ENCODE measurements around the gene OR2AP1. TPM values are rescaled to one million over a fixed set of nuclear protein-coding genes. Genes with fewer than 3 reads are reported as not detected.
"Not testable (repeated sequence)": the region's sequence is repeated elsewhere in the genome, so short reads cannot be mapped to it uniquely, and the experiment has no call there.

The OR2AP1 gene
- total RNA-seq: not detected
- long read RNA-seq: 0 reads

DNA sequence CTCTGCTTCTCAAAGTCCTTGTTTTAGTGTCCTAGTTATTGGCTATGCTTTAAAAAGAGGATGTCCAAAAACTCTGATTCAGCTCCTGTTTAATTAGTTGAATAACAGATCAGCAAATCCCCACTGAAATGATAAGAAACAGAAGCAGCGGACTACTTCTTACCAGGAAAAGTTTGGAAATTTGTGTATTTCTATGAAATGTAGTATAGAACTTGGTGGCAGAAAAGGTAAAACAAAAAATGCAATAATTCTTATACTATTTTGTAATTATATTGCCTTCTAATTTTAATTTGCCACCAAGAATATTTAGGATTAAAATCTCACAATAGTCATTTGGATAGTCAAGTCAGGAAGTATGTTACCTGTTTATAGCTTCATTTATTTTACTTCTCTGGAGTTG lies at the start of gene OR2AP1:
Gene OR2AP1, plus strand, starts transcription at position 301 of the 400 bp plus-strand sequence. CDS start 1,947 bp downstream, outside the sequence.
- intact Hi-C loops (cut with DNase I): no loop called here
- no peak for DNase-seq (ENCODE audit: low spot score)

DNA sequence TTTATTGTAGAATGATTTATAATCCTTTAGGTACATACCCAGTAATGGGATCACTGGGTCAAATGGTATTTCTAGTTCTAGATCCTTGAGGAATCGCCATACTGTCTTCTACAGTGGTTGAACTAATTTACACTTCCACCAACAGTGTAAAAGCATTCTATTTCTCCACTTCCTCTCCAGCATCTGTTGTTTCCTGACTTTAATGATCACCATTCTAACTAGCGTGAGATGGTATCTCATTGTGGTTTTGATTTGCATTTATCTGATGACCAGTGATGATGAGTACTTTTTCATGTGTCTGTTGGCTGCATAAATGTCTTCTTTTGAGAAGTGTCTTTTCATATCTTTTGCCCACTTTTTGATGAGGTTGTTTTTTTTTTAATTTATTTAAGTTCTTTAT lies 24.0 kb upstream of the OR2AP1 start:
- DNase-seq (ENCODE audit: low spot score); intact Hi-C loops (cut with DNase I): not testable (repeated sequence)

DNA sequence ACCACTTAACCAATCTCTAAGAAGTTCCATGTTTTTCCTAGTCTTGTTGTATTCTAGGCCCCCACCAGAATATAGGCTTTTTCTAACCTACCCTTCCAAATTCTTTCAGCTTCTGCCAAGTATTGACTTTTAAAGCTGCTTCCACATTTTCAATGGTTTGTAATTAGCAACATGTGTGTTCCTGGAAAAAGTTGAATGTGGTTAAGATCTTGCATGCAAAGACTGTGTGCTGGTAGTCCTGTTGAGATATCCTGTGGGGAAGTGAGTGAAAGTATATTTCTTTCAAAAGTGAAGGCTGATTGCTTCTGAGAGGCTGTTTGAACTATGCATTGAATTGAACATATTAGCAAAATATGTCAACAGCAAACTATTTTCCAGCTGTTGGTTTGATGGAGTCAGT lies 23.5 kb upstream of the OR2AP1 start:
- intact Hi-C loops (cut with DNase I): no loop called here
- no peak for DNase-seq (ENCODE audit: low spot score)

DNA sequence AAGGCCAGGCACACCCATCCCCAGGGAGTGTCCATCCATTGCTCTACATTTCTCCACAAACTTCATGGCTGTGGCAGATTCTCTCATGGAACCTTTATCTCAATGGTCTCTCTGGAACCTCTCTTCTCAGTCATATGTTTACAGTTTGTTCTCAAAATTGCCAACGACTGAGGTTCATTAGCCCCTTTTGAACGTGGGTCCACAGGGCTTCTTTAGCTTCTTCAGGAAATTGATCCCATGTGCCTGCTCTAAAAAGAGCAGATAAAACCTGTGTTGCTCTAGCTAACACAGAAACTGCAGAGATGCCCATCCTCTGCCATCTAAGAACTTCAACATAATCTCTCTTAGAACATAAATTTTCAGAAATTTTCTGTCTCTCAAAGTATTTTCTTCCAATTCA lies 23.0 kb upstream of the OR2AP1 start, which contains the start of gene OR6C4:
Gene OR6C4, plus strand, starts transcription at position 301 of the 400 bp plus-strand sequence. CDS start 1,625 bp downstream, outside the sequence.
- intact Hi-C loops (cut with DNase I): no loop called here
- no peak for DNase-seq (ENCODE audit: low spot score)

DNA sequence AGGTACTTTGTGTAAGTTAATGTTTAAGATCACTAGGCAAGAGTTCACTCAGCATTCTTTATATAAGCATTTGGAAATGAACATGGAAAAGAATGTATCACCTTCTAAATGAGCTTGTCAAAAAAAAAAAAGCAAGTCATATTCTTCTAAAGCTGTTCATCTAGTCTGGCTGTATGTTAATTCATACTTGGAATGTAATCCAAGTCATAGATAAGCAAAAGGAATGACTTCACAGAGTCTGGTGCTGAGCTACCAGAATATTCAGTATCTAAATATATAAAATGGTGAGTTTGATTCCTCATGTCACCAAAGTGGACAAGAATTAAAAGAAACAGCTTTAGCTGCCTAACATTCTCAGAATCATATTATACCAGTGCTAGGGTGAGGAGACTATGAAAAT lies 18.0 kb upstream of the OR2AP1 start:
- intact Hi-C loops (cut with DNase I): no loop called here
- no peak for DNase-seq (ENCODE audit: low spot score)

DNA sequence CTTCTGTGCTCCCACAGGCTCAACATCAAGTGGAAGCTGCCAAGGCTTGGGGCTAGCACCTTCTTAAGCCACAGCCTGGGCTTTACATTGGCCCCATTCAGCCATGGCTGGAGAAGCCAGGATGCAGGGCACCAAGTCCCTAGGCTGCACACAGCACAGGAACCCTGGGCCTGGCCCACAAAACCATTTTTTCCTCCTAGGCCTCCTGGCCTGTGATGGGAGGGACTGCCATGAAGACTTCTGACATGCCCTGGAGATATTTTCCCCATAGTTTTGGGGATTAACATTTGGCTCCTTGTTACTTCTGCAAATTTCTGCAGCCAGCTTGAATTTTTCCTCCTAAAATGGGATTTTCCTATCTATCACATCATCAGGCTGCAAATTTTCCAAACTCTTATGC lies 2.2 kb upstream of the OR2AP1 start:
- DNase-seq (ENCODE audit: low spot score); intact Hi-C loops (cut with DNase I): not testable (repeated sequence)

DNA sequence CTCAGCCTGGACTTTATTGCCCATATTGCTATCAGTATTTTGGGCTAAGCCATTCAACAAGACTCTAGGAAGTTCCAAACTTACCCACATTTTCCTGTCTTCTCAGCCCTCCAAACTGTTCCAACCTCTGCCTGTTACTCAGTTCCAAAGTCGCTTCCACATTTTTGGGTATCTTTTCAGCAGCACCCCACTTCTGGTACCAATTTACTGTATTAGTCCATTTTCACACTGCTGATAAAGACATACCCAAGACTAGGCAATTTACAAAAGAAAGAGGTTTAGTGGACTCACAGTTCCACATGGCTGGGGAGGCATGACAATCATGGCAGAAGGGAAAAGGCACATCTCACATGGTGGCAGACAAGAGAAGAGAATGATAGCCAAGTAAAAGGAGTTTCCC lies 1.6 kb upstream of the OR2AP1 start:
- intact Hi-C loops (cut with DNase I); DNase-seq (ENCODE audit: low spot score): not testable (repeated sequence)

DNA sequence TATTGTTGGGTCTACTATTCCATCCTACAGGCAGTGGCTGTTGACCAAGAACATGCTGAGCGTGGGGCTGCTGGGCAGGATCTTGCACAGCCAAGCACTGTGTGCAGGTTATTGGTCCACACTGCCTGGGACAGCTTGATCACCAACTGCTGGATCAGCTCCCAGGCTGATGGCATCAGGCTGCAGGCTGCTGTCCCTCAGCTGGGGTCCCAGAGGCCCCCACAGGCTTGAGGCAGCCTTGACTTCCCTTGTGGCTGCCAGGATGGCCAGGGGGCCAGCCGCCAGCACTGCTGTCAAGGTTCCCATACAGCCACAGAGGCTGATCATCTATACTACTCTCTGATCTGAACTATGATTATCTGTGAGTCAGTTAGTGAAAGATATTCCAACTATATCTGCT lies 9.8 kb downstream of the OR2AP1 start:
- no peak for DNase-seq (ENCODE audit: low spot score)
- intact Hi-C loops (cut with DNase I): no loop called here

DNA sequence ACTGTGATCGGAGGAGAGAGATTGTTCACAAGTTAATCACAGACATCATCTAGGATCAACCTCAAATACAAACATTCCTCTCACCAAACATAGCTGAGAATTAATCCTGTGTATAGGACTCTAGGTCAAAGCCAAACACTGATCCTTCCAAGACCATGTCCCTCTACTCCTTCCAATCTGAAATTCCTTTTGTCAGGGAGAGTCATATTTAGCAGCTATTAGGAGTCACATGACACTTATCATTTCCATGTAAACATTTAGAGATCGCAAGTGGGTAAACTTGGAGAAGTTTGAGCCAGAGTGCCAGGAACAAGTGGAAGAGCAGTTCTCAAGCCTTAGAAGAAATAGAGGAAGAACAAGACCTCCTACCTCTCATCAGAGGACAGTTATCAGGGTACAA lies 13.5 kb downstream of the OR2AP1 start:
- DNase-seq (ENCODE audit: low spot score): no peak
- intact Hi-C loops (cut with DNase I): no loop called here

DNA sequence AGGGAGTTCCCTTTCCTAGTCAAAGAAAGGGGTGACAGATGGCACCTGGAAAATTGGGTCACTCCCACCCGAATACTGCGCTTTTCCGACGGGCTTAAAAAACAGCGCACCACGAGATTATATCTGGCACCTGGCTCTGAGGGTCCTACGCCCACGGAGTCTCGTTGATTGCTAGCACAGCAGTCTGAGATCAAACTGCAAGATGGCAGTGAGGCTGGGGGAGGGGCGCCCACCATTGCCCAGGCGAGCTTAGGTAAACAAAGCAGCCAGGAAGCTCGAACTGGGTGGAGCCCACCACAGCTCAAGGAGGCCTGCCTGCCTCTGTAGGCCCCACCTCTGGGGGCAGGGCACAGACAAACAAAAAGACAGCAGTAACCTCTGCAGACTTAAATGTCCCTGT lies 17.9 kb downstream of the OR2AP1 start:
- intact Hi-C loops (cut with DNase I); DNase-seq (ENCODE audit: low spot score): not testable (repeated sequence)

DNA sequence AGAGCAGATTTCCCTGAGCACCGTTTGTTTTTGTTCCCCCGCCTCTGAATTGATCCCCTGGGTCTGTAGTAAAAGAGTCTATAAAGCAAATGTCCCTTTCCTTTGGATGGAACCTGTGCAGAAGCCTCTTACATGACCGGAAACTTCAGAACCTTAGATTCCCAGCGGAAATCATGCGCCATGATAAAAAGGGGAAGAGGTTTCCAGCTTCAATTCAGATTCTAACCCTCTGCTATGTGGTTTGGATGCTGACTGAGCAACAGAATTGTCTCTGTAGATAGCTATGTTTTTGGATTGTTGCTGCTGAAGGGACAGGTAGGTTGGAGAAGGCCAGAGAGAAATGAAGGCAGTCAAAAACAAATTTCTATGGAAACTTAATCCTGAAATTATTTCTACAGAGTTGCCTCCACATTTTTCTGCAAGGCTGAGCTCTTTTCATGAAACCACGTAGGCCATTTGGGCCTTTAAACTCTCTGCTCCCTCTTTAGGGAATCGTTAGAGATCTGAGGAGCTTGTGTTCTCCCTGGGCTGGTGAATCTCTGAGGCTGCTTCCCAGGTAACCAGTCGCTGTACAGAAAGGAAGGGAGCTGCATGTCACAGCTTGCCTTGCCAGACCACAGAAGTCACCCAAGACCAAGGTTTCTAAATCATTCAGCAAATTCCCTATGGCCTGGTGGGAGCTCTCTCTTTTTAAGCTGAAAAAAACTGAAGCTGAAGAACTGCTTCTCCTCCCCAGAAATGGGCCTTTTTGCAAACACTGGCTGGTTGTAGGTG lies 35.7 kb downstream of the OR2AP1 start:
- intact Hi-C loops (cut with DNase I): no loop called here
- DNase-seq (ENCODE audit: low spot score): no peak

DNA sequence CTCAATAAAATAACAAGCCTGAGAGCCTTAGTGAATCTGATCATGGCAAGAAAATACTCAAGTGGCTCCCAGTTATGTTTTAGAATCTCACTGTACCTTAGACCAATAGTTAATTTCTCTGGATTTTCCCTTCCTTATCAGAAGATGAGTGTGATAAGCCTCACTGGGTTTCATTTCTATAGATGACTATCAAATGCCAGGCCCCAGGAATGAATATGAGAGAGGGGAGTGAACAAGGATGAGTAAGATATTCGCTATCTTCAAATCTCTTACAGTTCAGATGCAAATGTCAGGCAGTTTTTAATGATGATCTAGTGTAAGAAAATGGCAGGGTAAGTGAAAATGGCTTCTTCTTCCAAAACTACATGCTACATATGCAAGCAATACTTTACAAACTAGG lies 38.3 kb downstream of the OR2AP1 start:
- DNase-seq (ENCODE audit: low spot score): no peak
- intact Hi-C loops (cut with DNase I): no loop called here

DNA sequence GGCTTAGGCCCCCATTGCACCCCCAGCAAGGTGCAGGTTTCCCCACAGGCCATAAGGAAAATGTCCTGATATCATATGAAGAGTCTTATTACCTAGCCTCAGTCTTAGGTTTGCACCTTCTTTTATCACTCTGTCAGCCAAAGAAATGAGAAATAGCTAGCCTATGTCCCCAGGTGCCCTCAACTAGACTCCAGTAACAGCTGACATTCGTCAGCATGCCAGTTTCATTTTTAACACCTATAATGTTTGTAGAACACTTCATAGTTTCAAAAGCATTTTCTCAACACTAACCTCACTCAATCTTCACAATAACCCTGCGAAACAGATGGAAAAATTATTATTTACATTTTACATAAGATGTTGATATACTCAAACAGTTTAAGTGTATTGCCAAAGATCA lies 40.4 kb downstream of the OR2AP1 start:
- DNase-seq (ENCODE audit: low spot score): no peak
- intact Hi-C loops (cut with DNase I): no loop called here

DNA sequence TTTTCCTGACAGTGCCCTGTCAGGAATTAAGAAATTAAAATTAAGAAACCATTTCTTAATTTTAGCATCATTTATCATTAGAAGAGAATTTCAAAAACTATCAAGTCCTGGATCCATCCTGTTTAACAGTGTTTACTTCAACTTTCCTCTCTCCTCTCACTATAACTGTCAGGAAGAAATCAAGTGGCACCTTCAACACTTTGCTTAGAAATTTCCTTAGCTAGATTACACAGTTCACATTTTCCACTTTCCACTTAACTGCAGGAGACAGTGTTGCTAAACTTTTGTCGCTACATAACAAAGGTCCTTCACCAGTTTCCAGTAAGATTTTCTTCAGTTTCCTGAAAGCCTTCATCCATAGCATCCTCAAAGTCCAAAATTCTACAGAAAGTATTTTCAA lies 42.5 kb downstream of the OR2AP1 start:
- no peak for DNase-seq (ENCODE audit: low spot score)
- intact Hi-C loops (cut with DNase I): no loop called here

DNA sequence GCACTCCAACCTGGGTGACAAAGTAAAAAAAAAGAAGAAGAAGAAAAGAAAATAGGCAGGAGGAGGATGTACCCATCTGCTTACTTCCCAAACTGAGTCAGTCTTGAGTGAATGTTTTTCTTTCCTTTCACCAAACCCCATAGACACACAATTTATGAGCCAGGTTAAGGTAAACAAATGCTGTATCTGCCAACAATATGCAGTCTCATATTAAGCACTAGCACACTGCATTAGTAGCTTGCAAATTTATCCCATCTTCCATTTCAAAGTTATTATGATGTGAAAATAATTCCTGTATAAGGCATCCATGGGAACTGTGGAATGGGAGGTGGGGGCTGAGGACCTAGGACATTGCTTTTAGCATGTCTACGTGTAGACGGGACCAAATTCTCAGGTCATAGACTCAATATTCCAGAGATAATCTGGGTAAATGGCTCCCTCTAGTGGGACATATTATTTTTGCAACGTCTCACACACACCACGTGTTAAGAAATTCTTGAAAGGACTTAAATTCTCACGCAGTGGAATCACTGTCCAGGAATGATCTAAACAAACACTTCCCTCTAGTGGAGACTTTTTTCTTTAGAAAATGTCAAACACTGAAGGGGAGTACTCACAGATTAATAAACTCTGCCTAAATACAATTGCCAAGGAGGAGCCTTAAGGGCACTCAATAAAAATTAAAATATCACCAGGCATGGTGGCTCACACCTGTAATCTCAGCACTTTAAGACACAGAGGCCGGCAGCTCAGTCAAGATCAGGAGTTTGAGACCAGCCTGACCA lies 47.3 kb downstream of the OR2AP1 start:
- DNase-seq (ENCODE audit: low spot score): no peak
- intact Hi-C loops (cut with DNase I): loop anchor here (2.0 kb wide), 1 partner anchor 431 kb away; no protein-coding TSS in a partner anchor

DNA sequence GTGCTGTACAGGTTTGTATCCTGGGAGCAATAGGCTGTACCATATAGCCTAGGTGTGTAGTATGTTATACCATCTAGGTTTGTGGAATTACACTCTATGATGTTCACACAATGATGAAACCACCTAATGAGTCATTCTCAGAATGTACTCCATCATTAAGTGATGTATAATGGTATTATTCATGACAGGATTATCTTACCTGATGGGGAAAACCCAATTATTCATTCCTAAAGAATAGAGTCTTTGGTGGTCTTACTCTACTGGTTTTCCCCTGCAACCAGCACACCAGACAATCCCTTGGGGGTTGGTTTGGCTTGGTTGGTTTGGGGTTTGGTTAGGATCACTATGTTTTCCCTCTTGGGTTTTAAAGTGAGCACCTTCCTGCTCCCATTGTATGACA lies 51.8 kb downstream of the OR2AP1 start:
- DNase-seq (ENCODE audit: low spot score): no peak
- intact Hi-C loops (cut with DNase I): no loop called here

Other genes starting within 250 kb of the OR2AP1 start
- not detected for gene OR6C3, start 241.7 kb upstream of the OR2AP1 start, total RNA-seq
- gene OR6C75, start 209.5 kb upstream of the OR2AP1 start, total RNA-seq: not detected
- gene OR6C65, start 171.9 kb upstream of the OR2AP1 start, total RNA-seq: not detected
- not detected for gene OR6C76, start 146.2 kb upstream of the OR2AP1 start, total RNA-seq
- not detected for gene OR6C2, start 128.4 kb upstream of the OR2AP1 start, total RNA-seq
- gene OR6C70, start 102.3 kb upstream of the OR2AP1 start, total RNA-seq: not detected
- gene OR6C68, start 80.1 kb upstream of the OR2AP1 start, total RNA-seq: not detected
- gene OR6C4, start 22.9 kb upstream of the OR2AP1 start, total RNA-seq: not detected
- not detected for gene OR10P1, start 64.4 kb downstream of the OR2AP1 start, total RNA-seq
- 806 TPM for gene ITGA7, start 135.4 kb downstream of the OR2AP1 start, total RNA-seq
- gene BLOC1S1, start 143.6 kb downstream of the OR2AP1 start, total RNA-seq: 97.7 TPM
- gene RDH5, start 147.9 kb downstream of the OR2AP1 start, total RNA-seq: 26.3 TPM
- gene CD63, start 156.5 kb downstream of the OR2AP1 start, total RNA-seq: 914 TPM
- 18.0 TPM for gene GDF11, start 170.7 kb downstream of the OR2AP1 start, total RNA-seq
- 56.2 TPM for gene SARNP, start 245.3 kb downstream of the OR2AP1 start, total RNA-seq
- gene ORMDL2, start 245.6 kb downstream of the OR2AP1 start, total RNA-seq: 23.0 TPM